PFSK-1 (cell line): ENCODE measurements around the gene DNAJA2.

Experiments
- FOXP2 ChIP-seq: optimal IDR thresholded peaks from 2 replicates; pipeline ENCODE3; 2011; ENCODE audit warnings: borderline replicate concordance, control low read depth, inconsistent platforms; ENCODE audit not compliant: insufficient read depth; ENCODE audit errors: extremely low read length, extremely low read depth
- REST ChIP-seq, 2 experiments: IDR thresholded peaks; 2 replicates each; pipeline versions ENCODE4 v1.6.1 to v1.8.0; 2011 to 2012; ENCODE audit warnings: low read depth in 2 of 2, low read length in 2 of 2, control low read depth in 1 of 2, inconsistent platforms in 1 of 2, mild to moderate bottlenecking in 1 of 2, moderate library complexity in 1 of 2; ENCODE audit not compliant: insufficient read depth in 1 of 2
- SIN3A ChIP-seq: IDR thresholded peaks from 2 replicates; pipeline ENCODE4 v1.6.1; 2012; ENCODE audit warnings: mild to moderate bottlenecking, low read length, moderate library complexity, borderline replicate concordance; ENCODE audit not compliant: insufficient read depth
- TAF1 ChIP-seq: IDR thresholded peaks from 2 replicates; pipeline ENCODE4 v1.6.1; 2012; ENCODE audit warnings: low read length, control low read depth, borderline replicate concordance; ENCODE audit not compliant: insufficient read depth

- TF ChIP-seq SIN3A (no peak), REST (IDR thresholded peaks at IDR 0.05; ENCODE audit: insufficient read depth in 1 of 2, low read depth in 2 of 2, low read length in 2 of 2) (no peak), TAF1 (no peak), FOXP2 (no peak)
Measured at GRCh38 chr16:46926470-46927225, 46.8 kb downstream of the DNAJA2 start.
